K562 (cell line): ENCODE results near the gene POFUT2. TPM values are rescaled to one million over a fixed set of nuclear protein-coding genes. Genes with fewer than 3 reads are reported as not detected.
A peak's percentile ranks its signal among the peaks of the same experiment; 100 is the strongest.

ENCODE experiments used
- ATAC-seq: fragments of 200-7000 bp; cut with Tn5 transposase; 3 replicates; pipeline ENCODE4 v1.9.1; 2020; ENCODE audit warnings: moderate library complexity
- BruUV-seq: library from RNA; stranded (reverse); fragments of 400-500 nt; replicated peaks from 2 replicates; lab custom pipeline; 2021; lab: Mats Ljungman, UMichigan
- CTCF ChIA-PET: fragments of 300-600 bp; formaldehyde crosslinking; extraction: SDS; loops from one replicate; lab custom pipeline; 2021; ENCODE audit warnings: low intra/inter-chr PET ratio; lab: Yijun Ruan, JAX
- POLR2A ChIA-PET: fragments of 300-600, 350-650 bp; sonication (Branson Sonifier 250); formaldehyde crosslinking; extraction: SDS; loops from one replicate; lab custom pipeline; 2021; ENCODE audit warnings: antibody characterized with exemption, inconsistent platforms; lab: Yijun Ruan, JAX
- DNase-seq, 4 experiments: peaks; one replicate each; pipeline versions ENCODE4 v3.0.0 to v3.0.0-alpha.2; 2011 to 2018; ENCODE audit warnings: low spot score in 3 of 4, mixed read lengths in 3 of 4; ENCODE audit errors: extremely low read depth in 1 of 4
- FAIRE-seq: peaks from 2 replicates; lab custom pipeline; 2011; peaks lifted over from hg19 to GRCh38; lab: Jason Lieb, UNC
- H2AFZ ChIP-seq: 2 replicates; pipeline ENCODE4 v1.6.0; 2011; ENCODE audit warnings: low read depth, low read length, control low read depth, inconsistent platforms
- H3K27ac ChIP-seq: fragments of 200-600 bp; 3 replicates; pipeline ENCODE4 v1.8.0; 2011; ENCODE audit warnings: low read depth, mild to moderate bottlenecking, control low read depth, inconsistent platforms, low read length, moderate library complexity, mixed read lengths; ENCODE audit errors: extremely low read depth
- H3K27me3 ChIP-seq, 2 experiments: fragments of 300-600 bp in 1 of 2; 2 replicates in 1 of 2; 3 replicates in 1 of 2; pipeline versions ENCODE4 v1.6.0 to v1.8.0; 2011; ENCODE audit warnings: inconsistent platforms in 2 of 2, low read length in 2 of 2, mild to moderate bottlenecking in 1 of 2, mixed read lengths in 1 of 2, moderate library complexity in 1 of 2; ENCODE audit not compliant: control insufficient read depth in 2 of 2, insufficient read depth in 2 of 2
- H3K36me3 ChIP-seq: fragments of 300-600 bp; 3 replicates; pipeline ENCODE4 v1.8.0; 2011; ENCODE audit warnings: mild to moderate bottlenecking, low read length, inconsistent platforms; ENCODE audit not compliant: control insufficient read depth, insufficient read depth
- H3K4me1 ChIP-seq, 2 experiments: fragments of 200-600 bp in 1 of 2; replicated peaks in 1 of 2; 2 replicates in 1 of 2; 3 replicates in 1 of 2; pipeline versions ENCODE4 v1.5.1 to v1.8.0; 2011; ENCODE audit warnings: inconsistent platforms in 2 of 2, low read length in 2 of 2, mild to moderate bottlenecking in 1 of 2, mixed read lengths in 1 of 2, moderate library complexity in 1 of 2; ENCODE audit not compliant: control insufficient read depth in 2 of 2, insufficient read depth in 2 of 2
- H3K4me2 ChIP-seq: 2 replicates; pipeline ENCODE4 v1.6.1; 2011; ENCODE audit warnings: low read length, control low read depth, inconsistent platforms, mixed read lengths; ENCODE audit not compliant: insufficient read depth
- H3K4me3 ChIP-seq: fragments of 200-600 bp; sonication (generic), shearing (Covaris generic); 2 replicates; pipeline ENCODE4 v1.5.1; 2016; ENCODE audit warnings: control low read depth, inconsistent platforms
- H3K79me2 ChIP-seq: fragments of 200-600 bp; 3 replicates; pipeline ENCODE4 v1.8.0; 2011; ENCODE audit warnings: low read length, inconsistent platforms; ENCODE audit not compliant: control insufficient read depth, insufficient read depth
- H3K9ac ChIP-seq, 2 experiments: 2 replicates each; pipeline versions ENCODE4 v1.6.0 to v1.6.1; 2011; ENCODE audit warnings: low read depth in 2 of 2, low read length in 2 of 2, control low read depth in 1 of 2, inconsistent platforms in 1 of 2, mild to moderate bottlenecking in 1 of 2, mixed read lengths in 1 of 2; ENCODE audit not compliant: insufficient read depth in 1 of 2
- H3K9me1 ChIP-seq: one replicate; pipeline ENCODE4 v1.6.0; 2011; ENCODE audit warnings: inconsistent platforms, mild to moderate bottlenecking, low read length, moderate library complexity; ENCODE audit not compliant: control insufficient read depth, insufficient read depth
- H3K9me3 ChIP-seq: replicated peaks from 2 replicates; pipeline ENCODE4 v1.5.1; 2011; ENCODE audit warnings: low read depth, low read length, inconsistent platforms; ENCODE audit not compliant: control insufficient read depth, insufficient read depth
- H4K20me1 ChIP-seq: replicated peaks from 2 replicates; pipeline ENCODE4 v1.6.1; 2011; ENCODE audit warnings: low read length, inconsistent platforms, mixed read lengths; ENCODE audit not compliant: control insufficient read depth, insufficient read depth
- EHMT2 ChIP-seq: fragments of 450-650 bp; IDR thresholded peaks from 2 replicates; pipeline ENCODE4 v1.6.1; 2018; ENCODE audit warnings: antibody characterized with exemption
- EZH2 ChIP-seq: IDR thresholded peaks from 2 replicates; pipeline ENCODE4 v1.6.1; 2012; ENCODE audit warnings: low read depth, mild to moderate bottlenecking, inconsistent platforms, low read length, borderline replicate concordance
- GATAD2B ChIP-seq: fragments of 450-650 bp; IDR thresholded peaks from 2 replicates; pipeline ENCODE4 v1.6.1; 2017; ENCODE audit warnings: mild to moderate bottlenecking, borderline replicate concordance
- HDAC1 ChIP-seq, 2 experiments: fragments of 450-650 bp; IDR thresholded peaks; 2 replicates each; pipeline ENCODE4 v1.6.1; 2016 to 2017; ENCODE audit warnings: inconsistent platforms in 1 of 2, mild to moderate bottlenecking in 1 of 2, moderate library complexity in 1 of 2
- HNRNPLL ChIP-seq: fragments of 200-400 bp; formaldehyde crosslinking; IDR thresholded peaks from 2 replicates; pipeline ENCODE4 v1.6.1; 2017; ENCODE audit warnings: low read length, low read depth, mild to moderate bottlenecking; ENCODE audit not compliant: poor library complexity, severe bottlenecking
- LARP7 ChIP-seq: fragments of 450-650 bp; IDR thresholded peaks from 2 replicates; pipeline ENCODE4 v1.6.1; 2016
- MCM3 ChIP-seq: fragments of 450-650 bp; IDR thresholded peaks from 2 replicates; pipeline ENCODE4 v1.6.1; 2016
- MCM7 ChIP-seq, 2 experiments: fragments of 450-650 bp; IDR thresholded peaks; 2 replicates each; pipeline ENCODE4 v1.6.1; 2016 to 2018
- MLLT1 ChIP-seq, 2 experiments: fragments of 450-650 bp; IDR thresholded peaks; 2 replicates each; pipeline ENCODE4 v1.6.1; 2016
- NFIC ChIP-seq: fragments of 450-650 bp; IDR thresholded peaks from 2 replicates; pipeline ENCODE4 v1.6.1; 2017; ENCODE audit warnings: mild to moderate bottlenecking, inconsistent platforms
- PHF8 ChIP-seq: fragments of 200-600 bp; sonication (generic); IDR thresholded peaks from 2 replicates; pipeline ENCODE4 v1.6.1; 2012; ENCODE audit warnings: mixed run types, mild to moderate bottlenecking, inconsistent platforms, low read length, moderate library complexity, borderline replicate concordance
- SMARCA5 ChIP-seq: fragments of 450-650 bp; IDR thresholded peaks from 2 replicates; pipeline ENCODE4 v1.6.1; 2016
- ZBTB2 ChIP-seq: fragments of 450-650 bp; IDR thresholded peaks from 2 replicates; pipeline ENCODE4 v1.6.1; 2016; ENCODE audit warnings: antibody characterized with exemption
- WGBS: fragments of 100-300 bp; shearing (Covaris generic); methylation state at CpG from one replicate; pipeline ENCODE4 v1.1.6; 2016; ENCODE audit warnings: low coverage, mixed read lengths; ENCODE audit not compliant: insufficient coverage; ENCODE audit errors: missing lambda C conversion rate; 5-methylcytosine and 5-hydroxymethylcytosine counted together
- in situ Hi-C: fragments of 300-500 bp; cut with MboI; formaldehyde crosslinking; loops from 4 replicates; pipeline ENCODE4 v1.15.0; 2018; ENCODE audit warnings: inconsistent platforms, mixed read lengths
- intact Hi-C: fragments of 100-400 bp; cut with micrococcal nuclease; formaldehyde crosslinking; loops from 2 replicates; pipeline ENCODE4 v1.14.2; 2022
- polyA plus RNA-seq, 8 experiments: library from polyadenylated mRNA; depleted of rRNA in 4 of 8; stranded (reverse) in 5 of 8; unstranded in 3 of 8; fragments of >200 nt; fragmentation: Nextera tagmentation in 2 of 8; fragmentation: Illumina TruSeq in 1 of 8; extraction: Ambion mirVana in 2 of 8; extraction: Trizol in 1 of 8; gene quantifications; 2 replicates each; pipeline versions ENCODE4 v1.2.1 to v1.2.3, GENCODE V29; 2011 to 2014; ENCODE audit warnings: inconsistent platforms in 1 of 8, missing spikeins in 1 of 8
- total RNA-seq, 7 experiments: library from RNA; depleted of rRNA in 6 of 7; stranded (reverse); fragments of >200 nt in 6 of 7; fragmentation: Illumina TruSeq in 2 of 7; extraction: Trizol in 2 of 7; gene quantifications; 2 replicates each; pipeline versions ENCODE4 v1.2.1 to v1.2.3, GENCODE V29; 2011 to 2021; ENCODE audit warnings: low replicate concordance in 1 of 7

POFUT2 gene
- total and polyA plus RNA-seq, 9 of the 15 experiments (the other 6 are each of a cell fraction or from before 2014, with no cell fraction given) = 1.1 to 24.2 (median 11.0) TPM

- Histone ChIP-seq H4K20me1 (peaks cover 40% of the 10 kb centered on the region), H3K4me3 (no peak overlapping the region), H3K4me1 (peaks cover 0 to 34% of the 10 kb centered on the region in 2 experiments; a peak in 1 of 5 replicates), H3K27ac (no peak overlapping the region), H2AFZ (no peak overlapping the region), H3K79me2 (no peaks in the 10 kb centered on the region), H3K9me1 (no peaks in the 10 kb centered on the region), H3K9ac (no peak overlapping the region), H3K9me3 (0 out of 2 replicates have a peak, but pooled peaks cover 2% of the 10 kb centered on the region), H3K27me3 (peaks cover 66 to 81% of the 10 kb centered on the region in 2 experiments), H3K36me3 (no peaks in the 10 kb centered on the region), H3K4me2 (no peak overlapping the region)
- WGBS = 19% methylated on average over 4 of the region's 4 CpGs
- TF ChIP-seq GATAD2B (no peak), HDAC1 (IDR thresholded peaks at IDR 0.05) (peak in 1 of 2 experiments; percentile 46; a peak in 1 of 4 replicates), EHMT2 (0 out of 2 replicates have a peak, but pooled peaks have one; percentile 16), ZBTB2 (0 out of 2 replicates have a peak, but pooled peaks have one; percentile 46), MLLT1 (IDR thresholded peaks at IDR 0.05) (peak in 1 of 2 experiments; percentile 48; a peak in 1 of 4 replicates), SMARCA5 (0 out of 2 replicates have a peak, but pooled peaks have one; percentile 21), MCM3 (peak; percentile 87), PHF8 (no peak), LARP7 (0 out of 2 replicates have a peak, but pooled peaks have one; percentile 46), NFIC (no peak), MCM7 (IDR thresholded peaks at IDR 0.05) (0 out of 4 replicates have a peak, but pooled peaks of 1 of the 2 experiments have one; percentile 59), EZH2 (peak; percentile 68; the same call in 1 of the 2 replicates), HNRNPLL (no peak)
- ATAC-seq (no peak), FAIRE-seq (peak; percentile 70), DNase-seq (no peak)
- POLR2A ChIA-PET = interaction anchor here (0.6 kb wide), 1 partner anchor 9 kb away, joined by 3 read pairs; no protein-coding TSS in a partner anchor
- intact Hi-C loops (no loop called here), in situ Hi-C loops (no loop called here)
- no TSS peak for BruUV-seq
- CTCF ChIA-PET = no interaction called here
Observed at GRCh38 chr21:45332415-45332814, 44.7 kb upstream of the POFUT2 start.
